Left renal cortex interstitium (tissue), 4 donors: ENCODE data around the gene RUNDC3A. TPM values are rescaled to one million over a fixed set of nuclear protein-coding genes. Genes with fewer than 3 reads are reported as not detected.

Source experiments
- DNase-seq, 4 donors: peaks; one replicate each; pipeline ENCODE4 v3.0.0-alpha.2; 2013; ENCODE audit warnings: low read depth in 4 of 4, low spot score in 2 of 4, missing footprints in 1 of 4
- polyA plus RNA-seq, 4 donors: library from polyadenylated mRNA; unstranded; fragments of 120-200 nt; gene quantifications; one replicate each; pipeline ENCODE4 v1.2.1, GENCODE V29; 2013; ENCODE audit not compliant: insufficient read length in 4 of 4

Gene RUNDC3A
- polyA plus RNA-seq, 4 donors, result 1.5 to 2.8 (median 1.7) TPM

GRCh38 chr17:44282264-44282663, 26.1 kb upstream of the RUNDC3A start:
- DNase-seq, result no peak

GRCh38 chr17:44283344-44284023, 24.9 kb upstream of the RUNDC3A start:
- DNase-seq, result no peak

GRCh38 chr17:44284024-44284400, 24.4 kb upstream of the RUNDC3A start:
- DNase-seq, result no peak

GRCh38 chr17:44287651-44288050, 20.8 kb upstream of the RUNDC3A start:
- no peak for DNase-seq

GRCh38 chr17:44293509-44294226, 14.7 kb upstream of the RUNDC3A start:
- no peak for DNase-seq

GRCh38 chr17:44297975-44298374, 10.4 kb upstream of the RUNDC3A start:
- no peak for DNase-seq

GRCh38 chr17:44304651-44305050, 3.8 kb upstream of the RUNDC3A start:
- DNase-seq, result no peak

- no peak for DNase-seq
Observed at GRCh38 chr17:44307387-44308186, 814 bp upstream of the RUNDC3A start.

GRCh38 chr17:44308865-44309264, 464 bp downstream of the RUNDC3A start:
- DNase-seq, result no peak

- no peak for DNase-seq
Observed at GRCh38 chr17:44309472-44309871, 1.1 kb downstream of the RUNDC3A start.

- no peak for DNase-seq
Observed at GRCh38 chr17:44310188-44310587, 1.8 kb downstream of the RUNDC3A start.

- DNase-seq, result no peak
Observed at GRCh38 chr17:44310609-44311376, 2.4 kb downstream of the RUNDC3A start.

- no peak for DNase-seq
Observed at GRCh38 chr17:44311562-44312181, 3.3 kb downstream of the RUNDC3A start.

GRCh38 chr17:44312396-44313104, 4.1 kb downstream of the RUNDC3A start:
- DNase-seq, result no peak

- no peak for DNase-seq
Observed at GRCh38 chr17:44314031-44314430, 5.6 kb downstream of the RUNDC3A start.

GRCh38 chr17:44314524-44314868, 6.1 kb downstream of the RUNDC3A start:
- no peak for DNase-seq

- DNase-seq, result no peak
Observed at GRCh38 chr17:44314869-44315661, 6.7 kb downstream of the RUNDC3A start.

- no peak for DNase-seq
Observed at GRCh38 chr17:44315760-44316731, 7.6 kb downstream of the RUNDC3A start.
